Kidney (tissue), 14 donors: ENCODE data around the gene YBEY. TPM values are rescaled to one million over a fixed set of nuclear protein-coding genes. Genes with fewer than 3 reads are reported as not detected.

Experiments used
- DNase-seq, 5 donors: peaks; one replicate each; pipeline ENCODE4 v3.0.0-alpha.2; 2013 to 2020
- FAIRE-seq: peaks from 2 replicates; lab custom pipeline; 2012; peaks lifted over from hg19 to GRCh38; lab: Jason Lieb, UNC
- H3K27ac ChIP-seq, 2 donors: one replicate each; pipeline ENCODE4 v1.7.0; 2013; ENCODE audit warnings: low read depth in 2 of 2, low read length in 2 of 2, inconsistent platforms in 1 of 2
- H3K27me3 ChIP-seq: one replicate; pipeline ENCODE4 v1.7.1; 2013; ENCODE audit warnings: low read length, inconsistent platforms; ENCODE audit not compliant: control insufficient read depth, insufficient read depth
- H3K36me3 ChIP-seq, 3 donors: one replicate each; pipeline versions ENCODE4 v1.7.0 to v1.7.1; 2013; ENCODE audit warnings: low read length in 3 of 3, control low read depth in 1 of 3, inconsistent platforms in 1 of 3; ENCODE audit not compliant: insufficient read depth in 3 of 3, control insufficient read depth in 2 of 3
- H3K4me1 ChIP-seq, 3 donors: one replicate each; pipeline versions ENCODE4 v1.7.0 to v1.7.1; 2013; ENCODE audit warnings: low read length in 3 of 3, inconsistent platforms in 1 of 3, low read depth in 1 of 3; ENCODE audit not compliant: control insufficient read depth in 2 of 3, insufficient read depth in 2 of 3
- H3K4me3 ChIP-seq, 3 donors: one replicate each; pipeline versions ENCODE4 v1.7.0 to v1.8.1; 2013; ENCODE audit warnings: low read length in 3 of 3, control low read depth in 1 of 3, inconsistent platforms in 1 of 3
- H3K9ac ChIP-seq, 3 donors: one replicate each; pipeline versions ENCODE4 v1.7.0 to v1.7.1; 2013; ENCODE audit warnings: low read length in 3 of 3, control low read depth in 1 of 3, inconsistent platforms in 1 of 3
- H3K9me3 ChIP-seq, 3 donors: one replicate each; pipeline versions ENCODE4 v1.7.0 to v1.7.1; 2013; ENCODE audit warnings: low read length in 3 of 3, control low read depth in 1 of 3, inconsistent platforms in 1 of 3; ENCODE audit not compliant: control insufficient read depth in 2 of 3, insufficient read depth in 1 of 3
- CTCF ChIP-seq: IDR thresholded peaks from 3 replicates; pipeline ENCODE4 v1.5.1; 2012; ENCODE audit warnings: mild to moderate bottlenecking, moderate library complexity, borderline replicate concordance; ENCODE audit not compliant: insufficient read depth; ENCODE audit errors: extremely low read depth
- intact Hi-C: fragments of 100-400 bp; cut with DNase I; formaldehyde crosslinking; loops from one replicate; pipeline ENCODE4 v1.11.1; 2022
- polyA plus RNA-seq: library from polyadenylated mRNA; stranded (reverse); fragments of 350-450 nt; fragmentation: Illumina TruSeq; extraction: RNeasy Lipid Tissue Mini Kit (QIAGEN cat#74804); gene quantifications from one replicate; pipeline ENCODE4 v1.2.3, GENCODE V29; 2014; ENCODE audit warnings: low read depth, low replicate concordance; ENCODE audit not compliant: insufficient read depth
- total RNA-seq: library from RNA; stranded (reverse); fragmentation: NEBNext Ultra II Directional; extraction: Animal tissue kit (Norgen Biotek cat#: 25700); gene quantifications from one replicate; pipeline ENCODE4 v1.2.1, GENCODE V29; 2021
- donor health status: control.
- donor health status: control.
- donor health status: control.
- donor health status: control.
- donor health status: control.
- donor health status: DM: yes; HTN: yes; CAD: no.
- donor health status: Normal renal cell carcinoma (clear cell type).

Gene YBEY
- total and polyA plus RNA-seq, 2 donors from 2014 or later: 17.5 to 29.6 TPM

- no peak overlapping the region for H3K9ac ChIP-seq
- peaks cover 12 to 70% (median 58%) of the 10 kb centered on the region in 3 donors for H3K36me3 ChIP-seq
- H3K4me1 ChIP-seq: no peaks in the 10 kb centered on the region
- no peak overlapping the region for H3K4me3 ChIP-seq
- FAIRE-seq: no peak
- DNase-seq: no peak
- no peaks in the 10 kb centered on the region for H3K9me3 ChIP-seq
- intact Hi-C loops: no loop called here
- no peak overlapping the region for H3K27ac ChIP-seq
- no peaks in the 10 kb centered on the region for H3K27me3 ChIP-seq
- TF ChIP-seq CTCF: no peak
Observed at GRCh38 chr21:46245213-46245915, 40.8 kb upstream of the YBEY start.

GRCh38 chr21:46246345-46246744 lies 39.8 kb upstream of the YBEY start:
- H3K9me3 ChIP-seq: no peaks in the 10 kb centered on the region
- H3K4me3 ChIP-seq: no peak overlapping the region
- no peak overlapping the region for H3K27ac ChIP-seq
- H3K9ac ChIP-seq: no peak overlapping the region
- FAIRE-seq (no peak), DNase-seq (no peak)
- no peaks in the 10 kb centered on the region for H3K4me1 ChIP-seq
- no peaks in the 10 kb centered on the region for H3K27me3 ChIP-seq
- no peak for TF ChIP-seq CTCF
- peaks cover 10 to 72% (median 55%) of the 10 kb centered on the region in 3 donors for H3K36me3 ChIP-seq
- intact Hi-C loops: no loop called here

- intact Hi-C loops: no loop called here
Observed at GRCh38 chr21:46247699-46248421, 38.3 kb upstream of the YBEY start.

More at GRCh38 chr21:46247699-46248421, 38.3 kb upstream of the YBEY start:
- no peaks in the 10 kb centered on the region for H3K4me1 ChIP-seq
- no peak for DNase-seq
- no peak for FAIRE-seq
- H3K36me3 ChIP-seq: peaks cover 6 to 67% (median 47%) of the 10 kb centered on the region in 3 donors
- H3K27me3 ChIP-seq: no peaks in the 10 kb centered on the region
- no peaks in the 10 kb centered on the region for H3K9me3 ChIP-seq
- H3K9ac ChIP-seq: no peak overlapping the region
- TF ChIP-seq CTCF: no peak
- no peak overlapping the region for H3K4me3 ChIP-seq
- H3K27ac ChIP-seq: no peak overlapping the region
